ENCODE results near the gene CHST5.

- TF ChIP-seq ELF4 (IDR thresholded peaks at IDR 0.05) (no peak), BHLHE40 (IDR thresholded peaks at IDR 0.05; ENCODE audit: borderline replicate concordance) (no peak), SP1 (IDR thresholded peaks at IDR 0.05) (no peak), ARNT (IDR thresholded peaks at IDR 0.05) (no peak), FOXA1 (IDR thresholded peaks at IDR 0.05) (no peak), TARDBP (IDR thresholded peaks at IDR 0.05) (no peak), ZNF384 (IDR thresholded peaks at IDR 0.05) (no peak), NFRKB (IDR thresholded peaks at IDR 0.05) (no peak), LEF1 (IDR thresholded peaks at IDR 0.05; ENCODE audit: borderline replicate concordance) (no peak), FOXM1 (IDR thresholded peaks at IDR 0.05; ENCODE audit: borderline replicate concordance) (no peak), FOXK2 (IDR thresholded peaks at IDR 0.05) (no peak), SUZ12 (IDR thresholded peaks at IDR 0.05) (no peak)
Measured at GRCh38 chr16:75558846-75559401, 23.0 kb upstream of the CHST5 start.

All from HEK293T (cell line).